ENCODE measurements around the gene AMDHD2. TPM values are rescaled to one million over a fixed set of nuclear protein-coding genes. Genes with fewer than 3 reads are reported as not detected.
"Not testable (repeated sequence)": the region's sequence is repeated elsewhere in the genome, so short reads cannot be mapped to it uniquely, and the experiment has no call there.

AMDHD2 gene
- total and polyA plus RNA-seq, 2 experiments from 2014 or later, result 20.2 to 68.1 TPM

DNA sequence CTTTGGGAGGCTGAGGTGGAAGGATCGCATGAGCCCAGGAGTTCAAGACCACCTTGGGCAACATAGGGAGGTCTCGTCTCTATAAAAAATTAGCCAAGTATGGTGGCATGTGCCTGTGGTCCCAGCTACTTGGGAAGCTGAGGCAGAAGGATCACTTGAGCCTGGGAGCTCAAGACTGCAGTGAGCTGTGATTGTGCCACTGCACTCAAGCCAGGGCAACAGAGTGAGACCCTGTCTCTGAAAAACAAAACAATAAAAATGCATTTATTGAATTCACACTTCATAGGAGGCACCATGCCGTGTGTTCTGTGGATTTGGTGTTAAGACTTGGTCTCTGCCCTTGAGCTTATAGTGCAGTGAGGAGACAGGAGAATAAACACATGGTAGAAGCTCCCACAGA is 42.8 kb upstream of the AMDHD2 start (continued):
- TF ChIP-seq CTCF (conservative IDR thresholded peaks at IDR 0.05; ENCODE audit: low read depth in 2 of 2) (no peak), ZNF331 (CRISPR knock-in tag; IDR thresholded peaks at IDR 0.05; ENCODE audit: low read depth) (no peak)

DNA sequence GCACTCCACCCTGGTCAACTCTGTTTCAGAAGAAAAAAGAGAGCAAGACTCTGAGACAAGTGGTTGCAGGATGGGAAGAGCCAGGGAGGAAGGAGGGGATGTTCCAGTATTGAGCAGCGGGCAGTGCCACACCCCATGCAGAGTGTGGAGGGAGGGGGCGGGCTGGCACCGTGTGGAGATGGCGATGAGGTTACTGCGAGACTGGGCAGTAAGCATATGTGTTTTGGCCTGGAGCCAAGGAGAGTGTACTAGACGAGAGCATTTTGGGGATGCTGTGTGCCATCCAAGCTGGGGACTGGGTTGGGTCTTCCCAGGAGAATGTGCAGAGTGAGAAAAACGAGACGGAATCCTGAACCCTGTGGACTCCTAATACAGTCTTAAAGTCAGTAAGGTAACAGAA is 41.9 kb upstream of the AMDHD2 start:
- TF ChIP-seq, protein P1, sequence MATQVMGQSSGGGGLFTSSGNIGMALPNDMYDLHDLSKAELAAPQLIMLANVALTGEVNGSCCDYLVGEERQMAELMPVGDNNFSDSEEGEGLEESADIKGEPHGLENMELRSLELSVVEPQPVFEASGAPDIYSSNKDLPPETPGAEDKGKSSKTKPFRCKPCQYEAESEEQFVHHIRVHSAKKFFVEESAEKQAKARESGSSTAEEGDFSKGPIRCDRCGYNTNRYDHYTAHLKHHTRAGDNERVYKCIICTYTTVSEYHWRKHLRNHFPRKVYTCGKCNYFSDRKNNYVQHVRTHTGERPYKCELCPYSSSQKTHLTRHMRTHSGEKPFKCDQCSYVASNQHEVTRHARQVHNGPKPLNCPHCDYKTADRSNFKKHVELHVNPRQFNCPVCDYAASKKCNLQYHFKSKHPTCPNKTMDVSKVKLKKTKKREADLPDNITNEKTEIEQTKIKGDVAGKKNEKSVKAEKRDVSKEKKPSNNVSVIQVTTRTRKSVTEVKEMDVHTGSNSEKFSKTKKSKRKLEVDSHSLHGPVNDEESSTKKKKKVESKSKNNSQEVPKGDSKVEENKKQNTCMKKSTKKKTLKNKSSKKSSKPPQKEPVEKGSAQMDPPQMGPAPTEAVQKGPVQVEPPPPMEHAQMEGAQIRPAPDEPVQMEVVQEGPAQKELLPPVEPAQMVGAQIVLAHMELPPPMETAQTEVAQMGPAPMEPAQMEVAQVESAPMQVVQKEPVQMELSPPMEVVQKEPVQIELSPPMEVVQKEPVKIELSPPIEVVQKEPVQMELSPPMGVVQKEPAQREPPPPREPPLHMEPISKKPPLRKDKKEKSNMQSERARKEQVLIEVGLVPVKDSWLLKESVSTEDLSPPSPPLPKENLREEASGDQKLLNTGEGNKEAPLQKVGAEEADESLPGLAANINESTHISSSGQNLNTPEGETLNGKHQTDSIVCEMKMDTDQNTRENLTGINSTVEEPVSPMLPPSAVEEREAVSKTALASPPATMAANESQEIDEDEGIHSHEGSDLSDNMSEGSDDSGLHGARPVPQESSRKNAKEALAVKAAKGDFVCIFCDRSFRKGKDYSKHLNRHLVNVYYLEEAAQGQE (IDR thresholded peaks at IDR 0.05; ENCODE audit: unreplicated experiment), result no peak
- TF ChIP-seq JUNB (IDR thresholded peaks at IDR 0.05; ENCODE audit: unreplicated experiment), result no peak
- no peak for TF ChIP-seq ZNF114 (CRISPR knock-in tag; IDR thresholded peaks at IDR 0.05)
- TF ChIP-seq POLR2AphosphoS5 (IDR thresholded peaks at IDR 0.05; ENCODE audit: low read depth), result no peak
- TF ChIP-seq ETS1 (IDR thresholded peaks at IDR 0.05), result no peak
- no peak for TF ChIP-seq NANOG (IDR thresholded peaks at IDR 0.05; ENCODE audit: borderline replicate concordance)
- no peak for TF ChIP-seq EZH2phosphoT487 (IDR thresholded peaks at IDR 0.05; ENCODE audit: unreplicated experiment)
- TF ChIP-seq CREB1 (CRISPR knock-in tag; IDR thresholded peaks at IDR 0.05; ENCODE audit: low read depth), result no peak
- no peak for TF ChIP-seq CTCF (conservative IDR thresholded peaks at IDR 0.05; ENCODE audit: low read depth in 2 of 2)
- TF ChIP-seq EZH2 (IDR thresholded peaks at IDR 0.05; ENCODE audit: low read depth, unreplicated experiment), result no peak
- H3K4me3 Mint-ChIP-seq, result no peak overlapping the region

DNA sequence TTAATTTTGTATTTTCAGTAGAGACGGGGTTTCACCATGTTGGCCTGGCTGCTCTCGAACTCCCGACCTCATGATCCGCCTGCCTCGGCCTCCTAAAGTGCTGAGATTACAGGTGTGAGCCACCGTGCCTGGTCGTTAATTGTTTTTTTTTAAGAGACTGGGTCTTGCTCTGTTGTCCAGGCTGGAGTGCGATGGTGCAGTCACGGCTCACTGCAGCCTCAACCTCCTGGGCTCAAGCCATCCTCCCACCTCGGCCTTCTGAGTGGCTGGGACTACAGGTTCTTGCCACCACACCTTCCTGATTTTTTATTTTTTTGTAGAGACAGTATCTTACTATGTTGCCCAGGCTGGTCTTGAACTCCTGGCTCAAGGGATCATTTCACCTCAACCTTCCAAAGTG is 40.2 kb upstream of the AMDHD2 start:
- H3K36me3 ChIP-seq (ENCODE audit: insufficient read depth); H3K9me3 Mint-ChIP-seq; H3K36me3 Mint-ChIP-seq (ENCODE audit: low read depth); H2AFZ ChIP-seq; H3K27ac Mint-ChIP-seq; H3K9me2 ChIP-seq (ENCODE audit: insufficient read depth); ATAC-seq; H3K4me3 Mint-ChIP-seq; H3K4me3 ChIP-seq; H3K4me2 ChIP-seq; H3K4me1 ChIP-seq (ENCODE audit: insufficient read depth); H3F3A ChIP-seq (replicated peaks; ENCODE audit: low read depth); DNase-seq (ENCODE audit: low spot score); H3K27ac ChIP-seq (ENCODE audit: low read depth): not testable (repeated sequence)
- Histone ChIP-seq H3K27me3 (ENCODE audit: insufficient read depth) (peaks cover 14% of the 10 kb centered on the region; the same call in 1 of the 2 replicates), H4K20me1 (replicated peaks; ENCODE audit: insufficient read depth) (peaks cover 32% of the 10 kb centered on the region), H3K79me2 (replicated peaks; ENCODE audit: insufficient read depth) (peaks cover 17% of the 10 kb centered on the region)
- Mint-ChIP-seq H3K27me3 (ENCODE audit: insufficient read depth, low read depth, poor library complexity) (peaks cover 18% of the 10 kb centered on the region), H3K4me1 (peaks cover 14% of the 10 kb centered on the region)

More for the DNA sequence above, 41.9 kb upstream of the AMDHD2 start:
- DNase-seq (ENCODE audit: low spot score), result no peak
- H3K4me1 ChIP-seq (ENCODE audit: insufficient read depth), result peaks cover 8% of the 10 kb centered on the region
- no peak for ATAC-seq
- no peak overlapping the region for H2AFZ ChIP-seq
- Mint-ChIP-seq H3K36me3 (ENCODE audit: low read depth) (no peaks in the 10 kb centered on the region; the same call in 1 of the 3 replicates), H3K9me3 (no peaks in the 10 kb centered on the region), H3K27me3 (ENCODE audit: insufficient read depth, low read depth, poor library complexity) (peaks cover 24% of the 10 kb centered on the region), H3K27ac (no peak overlapping the region), H3K4me1 (peaks cover 7% of the 10 kb centered on the region; the same call in 2 of the 3 replicates)
- H3K4me2 ChIP-seq, result no peak overlapping the region
- H3K9me2 ChIP-seq (ENCODE audit: insufficient read depth), result no peaks in the 10 kb centered on the region
- peaks cover 9% of the 10 kb centered on the region for H3F3A ChIP-seq (replicated peaks; ENCODE audit: low read depth)
- H3K27me3 ChIP-seq (ENCODE audit: insufficient read depth), result peaks cover 25% of the 10 kb centered on the region
- no peak overlapping the region for H3K4me3 ChIP-seq
- H3K27ac ChIP-seq (ENCODE audit: low read depth), result no peak overlapping the region
- peaks cover 17% of the 10 kb centered on the region for H3K79me2 ChIP-seq (replicated peaks; ENCODE audit: insufficient read depth)
- no peaks in the 10 kb centered on the region for H3K36me3 ChIP-seq (ENCODE audit: insufficient read depth)
- H4K20me1 ChIP-seq (replicated peaks; ENCODE audit: insufficient read depth), result peaks cover 32% of the 10 kb centered on the region

Measured in GM23338 (cell line).